GM19328 (cell line): ENCODE measurements around the gene BRF1.

Experiments used
- ATAC-seq: cut with Tn5 transposase; IDR thresholded peaks from one replicate; pipeline ENCODE4 v1.9.1; 2021; ENCODE audit warnings: mild to moderate bottlenecking, moderate library complexity; ENCODE audit not compliant: unreplicated experiment

The BRF1 gene

DNA sequence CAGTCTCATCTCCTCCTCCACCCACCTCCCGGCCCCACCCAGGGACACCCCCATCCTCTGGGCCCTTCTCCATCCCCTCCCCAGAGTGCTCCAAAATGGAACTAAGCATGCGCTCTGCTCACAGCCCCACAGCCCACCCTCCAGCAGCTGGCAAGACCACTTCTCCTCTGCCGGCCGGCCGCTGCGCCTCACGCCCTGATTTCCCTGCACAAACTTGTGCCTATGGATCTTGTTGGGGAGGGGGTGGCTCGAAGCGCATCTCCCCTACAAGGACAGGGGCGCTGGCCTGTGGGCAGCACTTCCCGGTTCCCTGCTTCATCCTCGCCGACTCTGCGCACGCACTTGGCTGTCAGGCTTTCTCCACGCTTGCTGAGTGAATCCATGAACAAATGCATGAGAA is 100.2 kb downstream of the BRF1 start:
- no peak for ATAC-seq

DNA sequence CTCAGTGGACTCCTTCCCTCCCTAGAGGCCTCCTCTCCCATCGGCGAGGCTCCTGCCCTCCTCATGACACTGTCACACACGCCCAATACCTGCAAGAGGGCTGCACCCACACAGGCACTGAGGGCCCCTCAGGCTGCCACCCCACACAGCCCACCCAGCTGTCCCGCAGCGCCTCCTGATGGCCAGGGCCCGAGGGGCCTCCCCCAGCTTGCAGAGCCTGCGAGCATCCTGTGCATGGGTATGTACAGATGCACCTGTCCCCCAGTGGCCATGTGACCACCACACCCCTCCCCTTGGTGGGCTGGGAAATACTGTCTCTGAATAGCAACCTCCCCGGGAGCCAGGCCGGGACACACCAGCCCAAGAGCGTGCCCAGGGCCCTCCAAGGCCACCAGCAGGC is 100.7 kb downstream of the BRF1 start:
- no peak for ATAC-seq

DNA sequence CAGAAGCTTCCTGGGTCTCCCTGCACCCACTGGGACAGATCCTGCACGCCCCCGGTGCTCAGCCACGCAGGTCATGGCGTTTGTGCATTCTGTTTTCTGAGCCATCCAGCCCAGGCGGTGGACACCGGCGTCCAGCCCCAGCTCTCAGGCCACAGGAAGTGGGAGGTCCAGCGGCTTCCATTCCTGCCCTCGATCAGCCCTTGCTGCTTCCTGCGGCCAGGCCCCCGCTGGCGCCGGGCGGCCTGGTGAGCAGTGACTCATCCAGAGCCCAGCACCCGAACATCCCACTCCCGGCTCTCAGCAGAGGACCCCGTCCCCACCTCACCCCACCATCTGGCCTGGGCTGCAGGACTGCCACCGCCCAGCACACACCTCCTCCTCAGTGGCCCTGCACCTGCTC is 101.7 kb downstream of the BRF1 start:
- ATAC-seq: no peak

GRCh38 chr14:105198588-105198987 is 102.2 kb downstream of the BRF1 start:
- ATAC-seq: no peak

DNA sequence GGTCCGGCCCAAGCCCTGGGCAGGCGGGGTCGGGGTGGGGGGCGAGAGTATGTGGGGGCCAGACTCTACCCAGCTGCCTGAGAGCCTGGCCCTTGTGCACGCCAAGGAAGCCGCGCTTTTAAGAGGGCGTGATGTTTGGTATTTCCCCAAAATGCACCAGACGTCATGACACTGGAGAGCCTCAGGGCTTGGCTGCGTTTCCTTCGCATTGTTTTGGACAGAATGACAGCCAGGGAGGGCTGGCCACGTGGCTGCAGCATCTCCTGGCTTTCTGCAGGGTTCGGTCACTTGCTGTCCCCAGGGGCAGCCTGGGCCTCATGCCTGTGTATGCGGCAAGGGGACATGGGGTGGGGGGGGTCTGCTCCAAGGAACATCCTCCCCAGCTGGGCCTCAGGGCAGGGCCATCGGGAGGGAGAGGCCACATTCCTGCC is 103.6 kb downstream of the BRF1 start:
- ATAC-seq: no peak

DNA sequence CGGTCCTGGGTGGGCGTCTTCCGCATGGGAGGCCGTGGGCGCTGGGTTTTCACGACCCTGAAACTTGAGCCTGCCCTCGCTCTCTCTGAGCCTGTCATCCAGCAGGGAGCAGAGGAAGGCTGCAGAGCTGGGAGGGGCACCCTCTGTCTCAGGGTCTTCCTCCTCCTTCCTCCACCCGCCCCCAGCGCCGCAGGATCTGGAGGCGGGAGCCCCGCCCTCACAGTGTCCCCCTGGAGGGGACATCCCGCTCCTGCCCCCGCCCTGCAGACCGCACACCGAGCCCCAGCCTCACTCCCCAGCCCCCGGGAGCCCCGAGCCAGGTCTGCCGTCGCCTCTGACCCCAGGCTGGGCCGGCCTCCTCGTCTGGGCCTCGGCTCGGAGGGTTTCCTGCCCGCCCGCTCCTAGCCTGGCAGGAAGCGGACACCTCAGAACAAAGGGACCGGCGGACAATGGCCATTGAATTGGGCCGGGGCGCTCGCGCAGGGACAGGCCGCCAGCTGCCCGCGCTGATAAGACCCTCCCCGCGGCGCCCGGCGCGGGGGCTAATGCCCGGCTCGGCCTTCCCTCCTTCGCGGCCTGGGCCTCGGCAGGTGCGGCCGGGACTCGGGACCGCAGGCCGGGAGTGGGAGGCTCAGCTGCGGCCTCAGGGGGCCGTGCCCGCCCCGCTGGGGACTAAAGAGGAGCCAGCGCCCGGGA is 104.4 kb downstream of the BRF1 start:
- no peak for ATAC-seq

GRCh38 chr14:105195522-105196264 is 105.1 kb downstream of the BRF1 start:
- ATAC-seq: no peak

DNA sequence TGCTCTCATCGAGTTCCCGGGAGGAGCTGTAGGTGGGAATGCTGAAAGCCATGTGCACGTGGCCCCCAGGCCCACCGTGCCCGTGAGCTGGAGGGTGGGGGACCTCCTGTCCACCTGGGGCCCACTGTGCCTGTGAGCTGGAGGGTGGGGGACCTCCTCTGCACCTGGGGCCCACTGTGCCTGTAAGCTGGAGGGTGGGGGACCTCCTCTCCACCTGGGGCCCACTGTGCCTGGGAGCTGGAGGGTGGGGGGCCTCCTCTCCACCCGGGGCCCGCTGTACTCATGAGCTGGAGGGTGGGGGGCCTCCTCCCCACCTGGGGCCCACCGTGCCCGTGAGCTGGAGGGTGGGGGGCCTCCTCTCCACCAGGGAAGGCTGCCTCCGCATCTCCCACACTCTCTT is 105.8 kb downstream of the BRF1 start:
- no peak for ATAC-seq

DNA sequence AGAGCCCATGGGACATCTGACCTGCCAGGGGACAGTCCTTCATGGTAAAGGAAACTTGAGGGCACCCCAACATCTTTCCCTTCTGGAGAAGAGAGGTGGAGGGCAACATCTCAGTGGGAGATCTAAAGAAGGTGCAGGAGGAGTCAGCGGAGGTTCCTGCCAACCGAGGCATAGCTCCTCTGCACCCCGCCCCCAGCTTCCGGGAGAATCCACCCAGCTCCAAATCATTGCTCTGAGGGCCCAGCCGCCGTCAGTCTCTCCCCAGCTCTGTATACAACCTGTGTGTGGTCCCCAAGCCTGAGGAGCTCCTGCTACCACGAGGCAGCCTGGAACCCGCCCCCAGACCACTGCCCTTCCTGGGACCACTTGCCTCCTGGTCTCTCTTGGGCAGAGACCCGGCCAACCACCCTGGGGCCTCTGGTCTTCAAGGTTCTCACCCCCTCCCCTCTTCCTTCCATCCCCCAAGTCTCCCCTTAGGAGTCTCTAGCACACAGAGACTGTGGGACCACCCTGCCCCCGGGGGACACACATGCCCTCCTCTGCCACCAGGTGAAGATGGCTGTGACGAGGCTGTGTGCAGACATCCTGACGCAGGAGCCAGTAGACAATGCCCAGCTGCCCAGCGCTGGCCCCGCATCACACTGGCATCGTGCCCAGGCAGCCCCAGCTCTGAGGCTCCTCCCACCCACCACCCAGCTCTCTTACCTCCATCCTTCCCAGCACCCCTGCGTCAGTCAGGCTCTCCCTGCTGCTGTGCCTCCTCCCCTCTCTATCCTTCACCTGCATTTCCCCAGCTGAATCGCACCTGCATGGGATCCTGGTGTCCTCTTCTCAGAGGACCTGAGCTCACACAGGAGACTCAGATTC is 106.7 kb downstream of the BRF1 start:
- no peak for ATAC-seq

DNA sequence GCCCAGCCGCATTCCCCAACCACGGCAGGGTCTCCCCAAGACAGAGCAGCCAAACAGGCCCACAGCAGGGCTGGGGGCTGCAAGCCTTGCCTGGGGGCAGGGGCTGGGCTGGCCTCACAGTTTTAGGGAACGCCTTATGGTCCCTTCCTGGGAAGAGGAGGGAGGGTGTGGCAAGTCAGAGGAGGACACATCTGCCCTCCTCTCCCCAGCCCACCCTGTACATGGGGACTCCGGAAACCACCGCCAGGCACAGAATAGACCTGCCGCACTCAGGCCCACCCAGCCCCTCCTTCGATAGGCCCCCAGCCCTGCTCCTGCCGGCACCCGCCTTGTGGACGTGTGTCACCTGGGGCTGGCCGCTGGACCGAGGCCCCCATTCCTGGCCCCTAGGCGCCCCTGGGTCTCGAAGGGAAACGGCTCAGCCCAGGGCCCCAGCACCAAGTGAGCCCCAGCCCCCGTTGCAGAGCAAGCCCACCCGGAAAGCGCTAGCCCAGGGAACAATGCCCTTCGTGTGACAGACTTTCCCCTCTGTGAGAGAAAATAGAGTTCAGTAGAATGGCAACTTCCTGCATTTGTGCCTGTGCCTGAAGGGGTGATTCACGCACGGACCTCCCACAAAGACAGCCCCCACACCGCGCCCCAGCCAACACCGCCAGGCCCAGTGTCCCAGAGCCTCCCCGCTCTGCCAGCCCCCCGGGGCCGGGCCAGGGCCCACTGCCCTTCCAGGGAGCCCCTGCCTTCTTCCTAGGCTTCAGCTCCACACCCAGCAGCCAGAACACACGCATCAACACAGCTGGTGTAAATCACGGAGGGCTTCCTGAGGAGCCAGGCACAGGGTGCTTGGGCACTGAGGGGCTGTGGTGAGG is 107.7 kb downstream of the BRF1 start:
- ATAC-seq: no peak

GRCh38 chr14:105187935-105188524 is 112.8 kb downstream of the BRF1 start:
- no peak for ATAC-seq

DNA sequence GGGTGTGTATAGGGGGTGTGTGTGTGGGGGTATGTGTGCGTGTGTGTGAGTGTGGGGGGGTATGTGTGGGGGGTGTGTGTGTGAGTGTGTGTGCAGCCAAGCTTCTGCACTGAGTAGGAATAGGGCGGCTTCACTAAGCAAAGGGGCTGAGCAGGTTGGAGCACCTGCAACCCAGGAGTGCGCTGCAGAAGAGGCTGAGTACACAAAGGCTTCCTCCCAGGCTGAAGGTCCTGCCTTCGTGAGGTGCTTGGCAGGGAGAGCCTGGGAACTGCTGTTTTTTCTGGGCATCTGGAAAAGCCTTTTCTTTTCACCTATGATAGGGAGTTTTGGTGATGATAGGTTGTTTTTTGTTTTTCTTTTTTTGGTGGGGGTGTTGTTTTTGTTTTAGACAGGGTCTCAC is 113.7 kb downstream of the BRF1 start:
- no peak for ATAC-seq

GRCh38 chr14:105185973-105186372 is 114.8 kb downstream of the BRF1 start:
- ATAC-seq: no peak

GRCh38 chr14:105185001-105185400 is 115.8 kb downstream of the BRF1 start:
- no peak for ATAC-seq

DNA sequence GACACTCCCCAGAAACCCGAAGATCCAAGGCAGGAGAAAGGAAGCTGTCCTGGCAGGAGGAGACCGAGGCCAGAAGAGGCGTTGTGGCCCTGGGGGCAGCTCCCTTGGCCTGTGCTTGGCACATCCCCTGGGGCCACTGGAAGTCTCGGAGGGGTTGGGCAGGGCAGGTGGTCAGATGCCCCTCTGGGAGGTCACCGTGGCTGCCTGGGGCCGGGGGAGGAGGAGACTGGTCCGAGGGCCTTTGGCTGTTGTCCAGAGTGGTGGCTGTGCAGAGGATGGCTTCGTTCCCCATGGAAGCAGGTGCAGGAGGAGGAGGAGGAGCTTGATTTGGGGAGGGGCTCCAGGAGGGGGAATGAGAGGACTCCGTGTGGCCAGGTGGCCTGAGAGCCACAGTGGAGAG is 116.3 kb downstream of the BRF1 start:
- ATAC-seq: no peak

GRCh38 chr14:105182296-105183020 is 118.3 kb downstream of the BRF1 start:
- no peak for ATAC-seq

GRCh38 chr14:105181549-105182295 is 119.1 kb downstream of the BRF1 start:
- no peak for ATAC-seq

GRCh38 chr14:105180592-105181548 is 119.9 kb downstream of the BRF1 start, which contains the start of gene NUDT14:
NUDT14 (minus strand) TSS chr14:105181312; CDS start chr14:105181209, 103 bp downstream.
- no peak for ATAC-seq
